HepG2 (cell line): ENCODE measurements around the gene CYSTM1. TPM values are rescaled to one million over a fixed set of nuclear protein-coding genes. Genes with fewer than 3 reads are reported as not detected.
A peak's percentile ranks its signal among the peaks of the same experiment; 100 is the strongest.

Source experiments
- FIP1L1 ChIP-seq: fragments of 200-400 bp; formaldehyde crosslinking; IDR thresholded peaks from 2 replicates; pipeline ENCODE4 v1.6.1; 2018; ENCODE audit warnings: low read depth, mild to moderate bottlenecking, low read length, moderate library complexity, borderline replicate concordance; ENCODE audit not compliant: insufficient read depth
- GATAD2A ChIP-seq: IDR thresholded peaks from 2 replicates; pipeline ENCODE4 v1.6.1; 2016
- HNRNPK ChIP-seq: fragments of 200-400 bp; formaldehyde crosslinking; IDR thresholded peaks from 2 replicates; pipeline ENCODE4 v1.6.1; 2018; ENCODE audit warnings: low read length, low read depth, moderate library complexity, mild to moderate bottlenecking; ENCODE audit not compliant: poor library complexity, severe bottlenecking
- MTERF4 ChIP-seq: sonication (generic); formaldehyde crosslinking; IDR thresholded peaks from 2 replicates; pipeline ENCODE4 v1.8.0; 2023; ENCODE audit warnings: mild to moderate bottlenecking, missing genetic modification reagents
- MTF1 ChIP-seq: sonication (generic); formaldehyde crosslinking; IDR thresholded peaks from 2 replicates; pipeline ENCODE4 v1.5.0; 2020; ENCODE audit warnings: missing genetic modification reagents
- THAP7 ChIP-seq: sonication (generic); formaldehyde crosslinking; IDR thresholded peaks from 2 replicates; pipeline ENCODE4 v1.8.1; 2023; ENCODE audit warnings: mild to moderate bottlenecking, missing genetic modification reagents
- ZBTB8A ChIP-seq: sonication (generic); formaldehyde crosslinking; IDR thresholded peaks from 2 replicates; pipeline ENCODE4 v1.4.0; 2020; ENCODE audit warnings: mild to moderate bottlenecking, low read depth, missing genetic modification reagents, borderline replicate concordance
- ZFY ChIP-seq: sonication (generic); formaldehyde crosslinking; IDR thresholded peaks from 2 replicates; pipeline ENCODE4 v1.4.0; 2020; ENCODE audit warnings: missing genetic modification reagents
- ZNF609 ChIP-seq: sonication (generic); formaldehyde crosslinking; IDR thresholded peaks from 2 replicates; pipeline ENCODE4 v1.4.0; 2020; ENCODE audit warnings: mild to moderate bottlenecking, missing genetic modification reagents, borderline replicate concordance
- ZNF737 ChIP-seq: sonication (generic); formaldehyde crosslinking; IDR thresholded peaks from 2 replicates; pipeline ENCODE4 v1.5.0; 2020; ENCODE audit warnings: missing genetic modification reagents, mild to moderate bottlenecking, borderline replicate concordance
- polyA plus RNA-seq, 8 experiments: library from polyadenylated mRNA; depleted of rRNA in 3 of 8; stranded (reverse) in 7 of 8; unstranded in 1 of 8; fragments of >200 nt; fragmentation: Illumina TruSeq in 4 of 8; extraction: Trizol in 4 of 8; gene quantifications; 2 replicates each; pipeline versions ENCODE4 v1.2.1 to v1.2.3, GENCODE V29; 2011 to 2016; ENCODE audit warnings: low read depth in 4 of 8, missing spikeins in 1 of 8, mixed read lengths in 1 of 8; ENCODE audit not compliant: insufficient read depth in 1 of 8
- total RNA-seq, 5 experiments: library from RNA; depleted of rRNA; stranded (reverse); fragments of >200 nt; fragmentation: Illumina TruSeq; extraction: Trizol; gene quantifications; 2 replicates each; pipeline ENCODE4 v1.2.3, GENCODE V29; 2016; ENCODE audit warnings: low read depth in 1 of 5

The CYSTM1 gene
- total and polyA plus RNA-seq, 2 of the 13 experiments (the other 11 are each of a cell fraction or from before 2014, with no cell fraction given) = 40.0 to 73.4 TPM

- TF ChIP-seq HNRNPK (no peak), MTERF4 (CRISPR knock-in tag) (no peak), ZNF737 (CRISPR knock-in tag) (no peak), ZNF609 (no peak), ZFY (CRISPR knock-in tag) (0 out of 2 replicates have a peak, but pooled peaks have one; percentile 19), MTF1 (CRISPR knock-in tag) (no peak), FIP1L1 (no peak), GATAD2A (CRISPR knock-in tag) (no peak), THAP7 (CRISPR knock-in tag) (no peak), ZBTB8A (CRISPR knock-in tag) (no peak)
- TF ChIP-seq, all 625 proteins: peak for 4
Measured at GRCh38 chr5:140220032-140220697, 45.2 kb downstream of the CYSTM1 start (continued).
